Activated naive CD4-positive, alpha-beta T cell treated with anti-CD3 and anti-CD28 coated beads, Interleukin-2, amount 10 ng/mL, durations not matched to agents 7 days and 5 days (primary cell): Measurements from ENCODE around the gene PSMG3.

Source experiments
- CTCF ChIA-PET: fragments of 350-600 bp; sonication (Branson Sonifier 250); formaldehyde crosslinking; loops from one replicate; lab custom pipeline; 2021; ENCODE audit warnings: antibody characterized with exemption; lab: Charles Lee
- DNase-seq: peaks from one replicate; pipeline ENCODE4 v3.0.0-alpha.2; 2020
- H3K27ac Mint-ChIP-seq: one replicate; pipeline ENCODE4 v1.8.0; 2021; ENCODE audit warnings: mild to moderate bottlenecking, moderate library complexity, mixed read lengths
- H3K27me3 Mint-ChIP-seq: one replicate; pipeline ENCODE4 v1.8.0; 2021; ENCODE audit warnings: mild to moderate bottlenecking, mixed read lengths
- H3K36me3 Mint-ChIP-seq: one replicate; pipeline ENCODE4 v1.8.0; 2021; ENCODE audit warnings: mixed read lengths
- H3K4me1 Mint-ChIP-seq: one replicate; pipeline ENCODE4 v1.8.0; 2021; ENCODE audit warnings: mixed read lengths
- H3K4me3 Mint-ChIP-seq: one replicate; pipeline ENCODE4 v1.8.0; 2021; ENCODE audit warnings: mild to moderate bottlenecking, moderate library complexity, mixed read lengths
- H3K9me3 Mint-ChIP-seq: one replicate; pipeline ENCODE4 v1.8.0; 2021; ENCODE audit warnings: mixed read lengths

PSMG3 gene

GRCh38 chr7:1602386-1602785 lies 32.6 kb upstream of the PSMG3 start:
- Mint-ChIP-seq H3K27ac (no peak overlapping the region), H3K27me3 (peaks cover 23% of the 10 kb centered on the region)

GRCh38 chr7:1601956-1602355 lies 32.1 kb upstream of the PSMG3 start:
- Mint-ChIP-seq H3K4me1 (no peaks in the 10 kb centered on the region), H3K9me3 (peaks cover 5% of the 10 kb centered on the region), H3K27me3 (peaks cover 20% of the 10 kb centered on the region), H3K27ac (no peak overlapping the region), H3K4me3 (no peak overlapping the region), H3K36me3 (no peaks in the 10 kb centered on the region)
- CTCF ChIA-PET, result no interaction called here
- DNase-seq, result no peak

More at GRCh38 chr7:1602386-1602785, 32.6 kb upstream of the PSMG3 start:
- no peaks in the 10 kb centered on the region for H3K36me3 Mint-ChIP-seq
- no peaks in the 10 kb centered on the region for H3K4me1 Mint-ChIP-seq
- peaks cover 5% of the 10 kb centered on the region for H3K9me3 Mint-ChIP-seq
- CTCF ChIA-PET, result no interaction called here
- H3K4me3 Mint-ChIP-seq, result no peak overlapping the region
- no peak for DNase-seq

- DNase-seq, result no peak
- Mint-ChIP-seq H3K36me3 (no peaks in the 10 kb centered on the region), H3K27ac (no peak overlapping the region), H3K9me3 (peaks cover 5% of the 10 kb centered on the region), H3K27me3 (peaks cover 10% of the 10 kb centered on the region), H3K4me3 (no peak overlapping the region), H3K4me1 (no peaks in the 10 kb centered on the region)
- CTCF ChIA-PET, result no interaction called here
Observed at GRCh38 chr7:1599640-1600395, 30.0 kb upstream of the PSMG3 start.

DNA sequence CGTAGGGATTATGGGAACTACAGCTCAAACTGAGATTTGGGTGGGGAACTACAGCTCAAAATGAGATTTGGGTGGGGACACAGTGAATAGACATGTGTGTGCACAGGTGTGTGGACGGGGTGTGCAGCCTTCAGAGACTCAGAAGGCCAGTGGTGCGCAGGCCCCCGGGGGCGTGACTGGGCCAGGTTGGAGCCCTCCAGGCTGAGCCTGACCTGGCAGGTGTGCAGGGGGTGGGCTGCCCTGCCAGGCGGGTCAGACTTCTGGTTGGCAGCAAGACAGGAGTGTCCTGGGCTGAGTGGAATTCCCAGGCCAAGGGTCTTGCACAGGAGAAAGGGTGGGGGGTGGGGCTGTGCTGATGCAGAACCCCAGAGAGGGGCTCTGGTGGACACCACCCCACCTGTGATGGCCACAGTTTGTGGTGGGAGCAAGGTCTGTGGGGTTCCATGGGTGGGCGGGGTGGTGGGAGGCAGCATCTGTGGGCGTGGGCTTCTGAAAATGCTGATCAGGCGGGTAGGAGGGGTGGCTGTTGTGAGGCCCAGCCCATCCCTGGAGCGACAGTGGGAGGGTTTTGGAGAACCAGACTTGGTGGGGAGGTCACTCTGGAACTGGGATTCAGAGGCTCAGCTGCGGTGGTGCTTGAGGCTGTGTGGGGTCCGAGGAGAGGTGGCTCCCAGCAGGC lies 29.3 kb upstream of the PSMG3 start:
- Mint-ChIP-seq H3K27ac (no peak overlapping the region), H3K4me3 (no peak overlapping the region), H3K36me3 (no peaks in the 10 kb centered on the region), H3K27me3 (peaks cover 14% of the 10 kb centered on the region), H3K9me3 (peaks cover 5% of the 10 kb centered on the region), H3K4me1 (no peaks in the 10 kb centered on the region)
- no peak for DNase-seq
- CTCF ChIA-PET, result no interaction called here

GRCh38 chr7:1598286-1598685 lies 28.5 kb upstream of the PSMG3 start:
- Mint-ChIP-seq H3K36me3 (no peaks in the 10 kb centered on the region), H3K4me3 (no peak overlapping the region), H3K4me1 (no peaks in the 10 kb centered on the region), H3K27ac (no peak overlapping the region), H3K27me3 (peaks cover 17% of the 10 kb centered on the region), H3K9me3 (peaks cover 5% of the 10 kb centered on the region)
- no peak for DNase-seq
- CTCF ChIA-PET, result no interaction called here

DNA sequence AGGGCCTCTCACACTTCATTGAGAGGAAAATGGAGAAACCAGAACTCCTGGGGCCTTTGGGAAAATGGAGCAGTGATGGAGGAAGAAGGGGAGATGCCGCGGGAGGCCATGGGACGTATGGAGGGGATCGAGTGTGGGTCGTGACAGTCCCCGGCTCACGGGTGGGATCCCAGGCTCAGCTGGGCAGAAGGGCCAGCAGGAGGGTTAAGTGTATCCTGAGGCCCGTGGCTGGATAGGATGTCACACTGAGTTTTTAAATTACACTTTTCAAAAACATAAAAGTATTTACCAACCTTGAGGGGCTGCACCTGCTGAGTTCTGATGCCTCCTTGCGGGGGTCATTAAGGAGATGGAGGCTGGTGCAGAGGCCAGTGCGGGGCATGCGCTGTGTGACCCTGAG lies 28.0 kb upstream of the PSMG3 start:
- Mint-ChIP-seq H3K9me3 (peaks cover 5% of the 10 kb centered on the region), H3K27me3 (peaks cover 21% of the 10 kb centered on the region), H3K36me3 (no peaks in the 10 kb centered on the region), H3K4me3 (no peak overlapping the region), H3K27ac (no peak overlapping the region), H3K4me1 (peaks cover 5% of the 10 kb centered on the region)
- DNase-seq, result no peak
- CTCF ChIA-PET, result no interaction called here

DNA sequence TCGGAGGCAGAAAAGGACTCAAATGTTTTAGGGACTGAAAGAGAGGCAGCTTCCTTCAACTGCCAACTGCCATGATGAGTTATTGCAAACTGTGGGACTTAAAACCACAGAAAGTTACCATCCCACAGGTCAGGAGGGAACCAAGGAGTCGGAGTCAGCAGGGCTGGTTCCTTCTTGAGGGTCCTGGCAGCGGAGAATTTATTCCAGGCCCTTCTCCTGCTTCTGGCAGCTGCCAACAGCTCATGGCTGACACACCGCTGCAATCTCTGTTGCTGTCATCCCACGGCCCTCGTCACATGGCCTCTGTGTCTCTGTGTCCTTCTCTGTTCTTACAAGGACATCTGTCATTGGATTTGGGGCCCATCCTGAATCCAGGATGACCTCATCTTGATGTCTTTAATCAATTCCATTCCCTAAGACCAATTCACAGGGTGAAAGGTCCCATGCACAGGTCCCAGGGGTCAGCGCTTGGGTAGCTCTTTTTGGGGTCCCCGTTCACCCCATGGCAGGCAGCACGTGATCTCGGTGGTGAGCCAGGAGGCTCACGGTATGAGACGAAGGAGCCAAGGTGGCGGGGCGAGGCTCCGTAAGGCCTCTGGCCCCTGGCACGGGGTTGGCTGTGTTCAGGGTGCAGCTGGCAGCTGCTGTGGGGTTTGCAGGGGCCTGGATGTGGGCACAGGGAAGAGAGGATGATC lies 27.4 kb upstream of the PSMG3 start:
- no peak for DNase-seq
- H3K36me3 Mint-ChIP-seq, result no peaks in the 10 kb centered on the region
- peaks cover 5% of the 10 kb centered on the region for H3K9me3 Mint-ChIP-seq
- H3K27me3 Mint-ChIP-seq, result peaks cover 26% of the 10 kb centered on the region
- H3K27ac Mint-ChIP-seq, result no peak overlapping the region
- no peak overlapping the region for H3K4me3 Mint-ChIP-seq
- CTCF ChIA-PET, result no interaction called here
- H3K4me1 Mint-ChIP-seq, result peaks cover 10% of the 10 kb centered on the region

DNA sequence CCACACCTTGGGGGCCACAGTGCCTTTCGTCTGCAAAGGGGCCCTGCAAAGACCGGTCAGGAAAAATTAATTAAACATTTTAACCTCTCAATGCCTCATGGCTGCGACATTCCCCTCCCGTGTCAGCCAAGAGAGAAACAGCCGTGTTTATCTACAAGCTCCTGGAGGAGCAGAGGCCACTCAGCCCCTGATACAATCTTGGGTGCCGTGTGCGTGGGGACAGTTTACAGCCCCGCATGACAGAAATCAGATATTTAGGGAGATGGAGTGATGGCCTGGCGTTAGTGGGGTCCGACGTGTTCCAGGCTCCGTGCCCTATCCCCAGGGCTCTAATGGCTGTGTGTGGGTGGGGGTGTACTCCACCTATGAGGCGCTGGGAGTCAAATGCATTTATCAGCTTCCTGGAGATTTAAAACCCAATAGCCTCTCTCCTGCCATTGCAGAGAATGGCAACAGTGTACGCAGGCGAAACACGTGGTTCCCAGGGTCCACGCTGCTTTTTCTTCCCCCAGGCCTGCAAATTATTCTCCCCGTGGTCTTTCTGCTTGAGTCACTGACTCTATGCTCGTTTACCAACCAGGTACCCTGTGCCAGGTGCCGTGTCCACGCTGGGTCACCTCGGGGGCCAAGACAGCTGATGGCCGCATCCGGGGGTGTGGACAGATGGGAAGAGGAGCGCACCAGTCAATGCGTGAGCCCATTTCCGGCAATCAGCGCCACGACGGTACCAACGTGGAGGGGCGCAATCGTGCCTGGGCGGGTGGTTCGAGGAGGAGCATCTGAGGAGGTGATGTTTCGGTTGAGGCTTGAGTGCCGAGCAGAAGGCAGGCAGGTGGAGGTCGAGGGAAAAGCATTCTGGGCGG lies 26.6 kb upstream of the PSMG3 start:
- no peak overlapping the region for H3K4me3 Mint-ChIP-seq
- no peak overlapping the region for H3K27ac Mint-ChIP-seq
- H3K4me1 Mint-ChIP-seq, result peaks cover 17% of the 10 kb centered on the region
- peaks cover 5% of the 10 kb centered on the region for H3K9me3 Mint-ChIP-seq
- H3K27me3 Mint-ChIP-seq, result peaks cover 34% of the 10 kb centered on the region
- CTCF ChIA-PET, result no interaction called here
- no peak for DNase-seq
- no peaks in the 10 kb centered on the region for H3K36me3 Mint-ChIP-seq

DNA sequence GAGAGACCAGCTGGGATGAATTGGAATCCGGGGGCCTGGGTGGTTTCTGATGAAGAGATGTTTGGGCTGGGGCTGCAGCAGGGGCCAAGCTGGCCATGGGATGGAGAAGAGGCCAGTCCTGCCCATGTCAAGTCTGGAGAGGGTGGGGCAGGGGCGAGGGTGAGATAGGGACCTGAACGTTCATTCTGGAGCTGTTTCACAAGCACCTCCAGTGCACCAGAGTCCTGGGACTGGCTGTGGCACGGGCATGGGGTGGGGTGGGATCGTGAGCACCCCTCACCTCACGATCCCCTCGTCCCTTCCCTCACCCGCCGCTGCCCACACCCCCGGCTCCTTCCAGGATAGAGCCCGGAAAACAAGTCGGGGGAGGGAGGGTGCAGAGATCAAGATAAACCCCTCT lies 25.8 kb upstream of the PSMG3 start:
- Mint-ChIP-seq H3K9me3 (peaks cover 5% of the 10 kb centered on the region), H3K4me1 (peaks cover 20% of the 10 kb centered on the region), H3K4me3 (no peak overlapping the region), H3K27me3 (peaks cover 42% of the 10 kb centered on the region), H3K27ac (no peak overlapping the region), H3K36me3 (no peaks in the 10 kb centered on the region)
- CTCF ChIA-PET, result no interaction called here
- DNase-seq, result no peak

DNA sequence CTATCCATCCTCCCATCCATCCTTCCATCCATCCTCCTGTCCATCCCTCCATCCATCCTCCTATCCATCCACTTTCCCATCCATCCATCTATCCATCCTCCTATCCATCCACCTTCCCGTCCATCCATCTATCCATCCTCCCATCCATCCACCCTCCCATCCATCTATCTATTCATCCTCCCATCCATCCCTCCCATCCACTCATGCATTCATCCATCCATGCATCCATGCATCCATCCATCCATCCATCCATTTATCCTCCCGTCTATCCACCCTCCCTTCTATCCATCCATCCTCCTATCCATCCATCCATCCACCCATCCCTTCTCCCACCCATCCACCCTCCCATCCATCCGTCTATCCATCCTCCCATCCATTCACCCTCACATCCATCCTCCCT lies 25.2 kb upstream of the PSMG3 start:
- Mint-ChIP-seq H3K36me3 (no peaks in the 10 kb centered on the region), H3K4me1 (peaks cover 20% of the 10 kb centered on the region), H3K4me3 (no peak overlapping the region), H3K27me3 (peaks cover 48% of the 10 kb centered on the region), H3K27ac (no peak overlapping the region), H3K9me3 (peaks cover 5% of the 10 kb centered on the region)
- DNase-seq, result no peak
- CTCF ChIA-PET, result no interaction called here

DNA sequence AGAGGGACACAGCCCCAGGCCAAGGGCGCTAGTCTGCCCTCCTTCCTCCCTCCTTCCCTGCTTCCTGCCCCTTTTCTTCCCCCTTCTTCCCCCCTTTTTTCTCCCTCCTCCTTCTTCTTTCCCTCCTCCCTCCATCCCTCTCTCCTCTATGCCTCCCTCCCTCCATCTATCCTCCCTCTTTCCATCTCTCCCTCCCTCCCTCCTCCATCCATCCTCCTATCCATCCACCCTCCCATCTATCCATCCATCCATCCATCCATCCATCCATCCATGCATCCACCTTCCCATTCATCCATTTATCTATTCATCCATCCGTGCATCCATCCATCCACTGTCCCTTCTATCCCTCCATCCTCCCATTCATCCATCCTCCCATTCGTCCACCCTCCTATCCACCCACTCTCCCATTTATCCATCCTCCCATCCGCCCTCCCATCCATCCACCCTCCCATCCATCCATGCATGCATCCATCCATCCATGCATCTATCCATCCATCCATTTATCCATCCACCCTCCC lies 24.1 kb upstream of the PSMG3 start:
- Mint-ChIP-seq H3K9me3 (peaks cover 7% of the 10 kb centered on the region), H3K4me3 (no peak overlapping the region), H3K27ac (no peak overlapping the region), H3K4me1 (peaks cover 20% of the 10 kb centered on the region), H3K36me3 (no peaks in the 10 kb centered on the region), H3K27me3 (peaks cover 54% of the 10 kb centered on the region)
- CTCF ChIA-PET, result no interaction called here
- DNase-seq, result no peak

GRCh38 chr7:1593091-1593866 lies 23.4 kb upstream of the PSMG3 start:
- CTCF ChIA-PET, result no interaction called here
- no peaks in the 10 kb centered on the region for H3K36me3 Mint-ChIP-seq
- H3K27ac Mint-ChIP-seq, result no peak overlapping the region
- H3K9me3 Mint-ChIP-seq, result peaks cover 3% of the 10 kb centered on the region
- H3K4me3 Mint-ChIP-seq, result no peak overlapping the region
- H3K4me1 Mint-ChIP-seq, result peaks cover 20% of the 10 kb centered on the region
- peak; percentile 34 for DNase-seq
- H3K27me3 Mint-ChIP-seq, result peaks cover 59% of the 10 kb centered on the region

- CTCF ChIA-PET, result no interaction called here
- DNase-seq, result peak; percentile 29
- peaks cover 65% of the 10 kb centered on the region for H3K27me3 Mint-ChIP-seq
- no peak overlapping the region for H3K27ac Mint-ChIP-seq
- H3K4me3 Mint-ChIP-seq, result no peak overlapping the region
- peaks cover 20% of the 10 kb centered on the region for H3K4me1 Mint-ChIP-seq
- peaks cover 2% of the 10 kb centered on the region for H3K9me3 Mint-ChIP-seq
- H3K36me3 Mint-ChIP-seq, result no peaks in the 10 kb centered on the region
Observed at GRCh38 chr7:1592299-1592871, 22.6 kb upstream of the PSMG3 start.
